GM12872 (cell line): ENCODE results near the gene BUB3.

Experiments used
- CTCF ChIP-seq: IDR thresholded peaks from 3 replicates; pipeline ENCODE4 v1.5.1; 2011; ENCODE audit warnings: low read depth, mild to moderate bottlenecking, low read length, moderate library complexity; ENCODE audit not compliant: insufficient read depth

Gene BUB3

GRCh38 chr10:123150986-123151736 lies 3.0 kb upstream of the BUB3 start:
- TF ChIP-seq CTCF, result no peak

GRCh38 chr10:123151737-123152135 lies 2.5 kb upstream of the BUB3 start:
- TF ChIP-seq CTCF, result no peak

GRCh38 chr10:123153486-123154091 lies 613 bp upstream of the BUB3 start:
- TF ChIP-seq CTCF, result no peak

- no peak for TF ChIP-seq CTCF
These were observed 706 bp downstream of the BUB3 start for GRCh38 chr10:123154711-123155505.

GRCh38 chr10:123156078-123156477 lies 1.9 kb downstream of the BUB3 start:
- TF ChIP-seq CTCF, result no peak

- TF ChIP-seq CTCF, result no peak
These were observed 3.0 kb downstream of the BUB3 start for GRCh38 chr10:123157210-123157609.

DNA sequence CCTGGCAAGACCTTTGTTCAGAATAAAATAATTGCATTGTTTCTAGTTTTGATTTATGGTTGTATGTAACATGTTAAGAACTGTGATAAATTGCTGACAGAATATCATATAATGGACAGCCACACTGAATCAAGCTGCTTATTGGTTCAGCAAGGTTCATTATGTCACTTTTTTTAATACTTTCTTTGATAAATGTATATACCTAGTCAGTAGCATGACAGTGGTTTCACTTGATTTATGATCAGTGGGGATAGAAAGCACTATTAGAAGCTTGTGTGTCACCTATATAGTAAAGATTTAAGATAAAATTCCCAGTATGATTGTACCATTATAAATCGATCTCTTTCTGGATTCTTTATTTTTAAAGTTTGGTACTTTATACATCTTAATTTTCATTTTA lies 4.5 kb downstream of the BUB3 start:
- no peak for TF ChIP-seq CTCF
